ENCODE measurements around the gene LRRC63. TPM values are rescaled to one million over a fixed set of nuclear protein-coding genes. Genes with fewer than 3 reads are reported as not detected.

The LRRC63 gene
- total and polyA plus RNA-seq, 4 donors = 0.13 to 1.1 (median 0.50) TPM

DNA sequence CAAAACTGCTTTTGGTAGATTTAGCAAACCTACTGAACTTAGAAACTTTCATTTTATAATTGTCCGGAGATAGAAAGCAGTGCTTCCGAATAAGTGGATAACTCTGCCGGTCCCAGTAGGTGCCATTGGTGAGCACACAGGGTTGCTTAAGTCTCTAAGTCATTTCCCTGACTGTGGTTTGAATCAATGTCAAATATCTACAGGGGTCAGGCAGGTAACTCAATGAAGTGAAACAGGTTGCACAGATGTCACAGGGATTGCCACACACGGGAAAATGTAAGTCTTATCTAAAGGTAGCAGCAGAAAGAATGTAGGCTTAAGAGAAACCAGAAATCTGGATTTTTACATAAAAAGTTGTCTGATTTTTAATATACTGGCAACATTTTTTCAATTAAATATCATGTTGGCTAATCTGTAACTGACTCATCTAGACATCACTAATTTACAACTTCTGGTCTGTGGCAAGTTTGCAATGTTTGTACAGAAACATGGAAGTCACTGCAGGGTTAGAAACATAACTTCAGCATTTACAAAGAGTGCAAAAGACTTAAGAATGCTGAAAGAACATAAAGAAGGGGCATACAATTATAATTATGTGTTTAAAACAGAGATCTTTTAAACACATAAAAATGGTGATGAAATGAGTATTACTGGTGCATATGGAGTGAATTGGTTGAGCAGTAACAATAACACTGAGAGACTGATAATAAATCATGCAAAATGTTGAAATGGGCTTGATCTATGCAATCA is 14.3 kb upstream of the LRRC63 start:
- Histone ChIP-seq H3K4me3 (no peak overlapping the region), H3K27ac (ENCODE audit: low read depth in 1 of 2, low read length in 1 of 2) (no peak overlapping the region), H3K9ac (ENCODE audit: insufficient read depth in 1 of 2, low read length in 2 of 2) (no peak overlapping the region), H3K27me3 (ENCODE audit: control insufficient read depth in 3 of 3, insufficient read depth in 3 of 3, low read length in 2 of 3) (no peaks in the 10 kb centered on the region), H3K4me1 (ENCODE audit: control insufficient read depth in 5 of 5, insufficient read depth in 5 of 5, low read length in 5 of 5) (no peaks in the 10 kb centered on the region), H3K36me3 (ENCODE audit: control insufficient read depth in 4 of 4, insufficient read depth in 4 of 4, low read length in 4 of 4) (no peaks in the 10 kb centered on the region), H3K9me3 (ENCODE audit: control insufficient read depth in 4 of 4, insufficient read depth in 3 of 4, low read length in 3 of 4) (peaks cover 0 to 2% (median 0%) of the 10 kb centered on the region in 4 donors)
- DNase-seq (no peak), ATAC-seq (ENCODE audit: insufficient read depth, low FRiP score) (no peak)
- WGBS, 2 donors = 50 to 70% methylated on average over 4 of the region's 4 CpGs
- TF ChIP-seq, protein P1, sequence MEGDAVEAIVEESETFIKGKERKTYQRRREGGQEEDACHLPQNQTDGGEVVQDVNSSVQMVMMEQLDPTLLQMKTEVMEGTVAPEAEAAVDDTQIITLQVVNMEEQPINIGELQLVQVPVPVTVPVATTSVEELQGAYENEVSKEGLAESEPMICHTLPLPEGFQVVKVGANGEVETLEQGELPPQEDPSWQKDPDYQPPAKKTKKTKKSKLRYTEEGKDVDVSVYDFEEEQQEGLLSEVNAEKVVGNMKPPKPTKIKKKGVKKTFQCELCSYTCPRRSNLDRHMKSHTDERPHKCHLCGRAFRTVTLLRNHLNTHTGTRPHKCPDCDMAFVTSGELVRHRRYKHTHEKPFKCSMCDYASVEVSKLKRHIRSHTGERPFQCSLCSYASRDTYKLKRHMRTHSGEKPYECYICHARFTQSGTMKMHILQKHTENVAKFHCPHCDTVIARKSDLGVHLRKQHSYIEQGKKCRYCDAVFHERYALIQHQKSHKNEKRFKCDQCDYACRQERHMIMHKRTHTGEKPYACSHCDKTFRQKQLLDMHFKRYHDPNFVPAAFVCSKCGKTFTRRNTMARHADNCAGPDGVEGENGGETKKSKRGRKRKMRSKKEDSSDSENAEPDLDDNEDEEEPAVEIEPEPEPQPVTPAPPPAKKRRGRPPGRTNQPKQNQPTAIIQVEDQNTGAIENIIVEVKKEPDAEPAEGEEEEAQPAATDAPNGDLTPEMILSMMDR (IDR thresholded peaks at IDR 0.05; ENCODE audit: control extremely low read depth, extremely low read depth) = no peak

DNA sequence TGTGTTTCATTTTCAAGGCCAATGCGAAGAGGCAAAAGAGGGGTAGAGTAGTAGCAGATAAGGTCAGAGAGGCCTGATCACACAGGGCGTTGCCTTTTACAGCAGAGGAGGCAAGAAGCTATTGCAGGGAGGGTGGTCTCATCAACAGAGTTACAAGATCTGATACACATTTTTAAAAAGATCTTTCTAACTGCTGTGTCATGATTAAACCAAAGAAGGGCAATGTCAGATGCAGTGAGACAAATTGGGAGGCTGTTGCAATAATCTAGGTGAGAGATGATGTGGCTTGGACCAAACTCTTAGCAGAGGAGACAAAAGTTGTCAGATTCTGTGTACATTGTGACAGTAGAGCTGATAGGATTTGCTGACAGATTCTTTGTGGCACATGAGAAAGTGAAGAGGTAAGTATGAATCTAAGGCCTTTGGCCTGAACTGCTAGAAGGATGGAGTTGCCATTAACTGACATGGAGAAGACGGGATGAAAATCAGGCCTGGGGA is 13.0 kb upstream of the LRRC63 start:
- ATAC-seq (ENCODE audit: insufficient read depth, low FRiP score) = no peak
- WGBS, 2 donors = 82 to 92% methylated on average over 3 of the region's 3 CpGs

DNA sequence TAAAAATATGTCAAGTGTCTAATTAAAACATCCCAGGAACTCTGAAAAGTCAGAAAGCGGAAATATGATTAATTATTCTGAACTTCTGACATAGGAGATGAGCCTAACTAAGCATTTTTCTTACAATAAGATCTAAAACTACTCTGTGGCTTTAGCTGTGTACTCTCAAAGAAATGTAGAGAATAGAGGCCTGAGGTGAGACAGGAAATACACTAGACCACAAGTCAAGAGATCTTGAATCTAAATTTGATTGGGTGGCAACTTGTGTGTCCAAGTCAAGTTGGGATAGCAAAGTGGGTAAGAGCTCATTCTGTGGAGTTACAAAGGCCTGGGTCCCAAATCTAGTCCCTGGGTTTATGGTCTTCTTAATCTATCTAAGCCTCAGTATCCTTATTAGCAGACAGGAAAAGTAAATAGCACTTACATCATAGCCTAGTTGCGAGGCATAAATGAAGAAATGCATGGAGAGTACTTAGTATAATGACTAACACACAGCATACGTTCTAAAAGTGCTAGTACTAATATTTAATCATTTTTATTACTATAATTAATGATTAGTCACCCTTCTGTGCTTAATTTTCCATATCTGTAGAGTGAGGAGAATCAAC is 9.4 kb upstream of the LRRC63 start:
- no peaks in the 10 kb centered on the region for H3K27me3 ChIP-seq (ENCODE audit: control insufficient read depth in 3 of 3, insufficient read depth in 3 of 3, low read length in 2 of 3)
- TF ChIP-seq, protein P1 (IDR thresholded peaks at IDR 0.05; ENCODE audit: control extremely low read depth, extremely low read depth) = no peak
- no peak for ATAC-seq (ENCODE audit: insufficient read depth, low FRiP score)
- no peaks in the 10 kb centered on the region for H3K4me1 ChIP-seq (ENCODE audit: control insufficient read depth in 5 of 5, insufficient read depth in 5 of 5, low read length in 5 of 5)
- whole genome bisulfite sequencing, 2 donors = 49 to 52% methylated on average over 3 of the region's 3 CpGs
- peaks cover 0 to 2% (median 0%) of the 10 kb centered on the region in 4 donors for H3K9me3 ChIP-seq (ENCODE audit: control insufficient read depth in 4 of 4, insufficient read depth in 3 of 4, low read length in 3 of 4)
- H3K27ac ChIP-seq (ENCODE audit: low read depth in 1 of 2, low read length in 1 of 2) = no peak overlapping the region
- H3K4me3 ChIP-seq = no peak overlapping the region
- no peak overlapping the region for H3K9ac ChIP-seq (ENCODE audit: insufficient read depth in 1 of 2, low read length in 2 of 2)
- H3K36me3 ChIP-seq (ENCODE audit: control insufficient read depth in 4 of 4, insufficient read depth in 4 of 4, low read length in 4 of 4) = no peaks in the 10 kb centered on the region
- no peak for DNase-seq

More for the DNA sequence above, 13.0 kb upstream of the LRRC63 start:
- TF ChIP-seq, protein P1 (IDR thresholded peaks at IDR 0.05; ENCODE audit: control extremely low read depth, extremely low read depth) = no peak
- no peak for DNase-seq
- H3K36me3 ChIP-seq (ENCODE audit: control insufficient read depth in 4 of 4, insufficient read depth in 4 of 4, low read length in 4 of 4) = no peaks in the 10 kb centered on the region
- no peak overlapping the region for H3K27ac ChIP-seq (ENCODE audit: low read depth in 1 of 2, low read length in 1 of 2)
- no peaks in the 10 kb centered on the region for H3K4me1 ChIP-seq (ENCODE audit: control insufficient read depth in 5 of 5, insufficient read depth in 5 of 5, low read length in 5 of 5)
- no peaks in the 10 kb centered on the region for H3K27me3 ChIP-seq (ENCODE audit: control insufficient read depth in 3 of 3, insufficient read depth in 3 of 3, low read length in 2 of 3)
- H3K4me3 ChIP-seq = no peak overlapping the region
- H3K9me3 ChIP-seq (ENCODE audit: control insufficient read depth in 4 of 4, insufficient read depth in 3 of 4, low read length in 3 of 4) = peaks cover 0 to 2% (median 0%) of the 10 kb centered on the region in 4 donors
- H3K9ac ChIP-seq (ENCODE audit: insufficient read depth in 1 of 2, low read length in 2 of 2) = no peak overlapping the region

All from lung (tissue), 12 donors.